GM18870 (cell line): ENCODE results near the gene HNRNPDL.
"Not testable (repeated sequence)": the region's sequence is repeated elsewhere in the genome, so short reads cannot be mapped to it uniquely, and the experiment has no call there.

Experiments
- ATAC-seq: cut with Tn5 transposase; IDR thresholded peaks from one replicate; pipeline ENCODE4 v1.9.1; 2021; ENCODE audit warnings: moderate library complexity; ENCODE audit not compliant: unreplicated experiment

The HNRNPDL gene

GRCh38 chr4:82390061-82390460, 40.2 kb downstream of the HNRNPDL start:
- not testable (repeated sequence) for ATAC-seq

DNA sequence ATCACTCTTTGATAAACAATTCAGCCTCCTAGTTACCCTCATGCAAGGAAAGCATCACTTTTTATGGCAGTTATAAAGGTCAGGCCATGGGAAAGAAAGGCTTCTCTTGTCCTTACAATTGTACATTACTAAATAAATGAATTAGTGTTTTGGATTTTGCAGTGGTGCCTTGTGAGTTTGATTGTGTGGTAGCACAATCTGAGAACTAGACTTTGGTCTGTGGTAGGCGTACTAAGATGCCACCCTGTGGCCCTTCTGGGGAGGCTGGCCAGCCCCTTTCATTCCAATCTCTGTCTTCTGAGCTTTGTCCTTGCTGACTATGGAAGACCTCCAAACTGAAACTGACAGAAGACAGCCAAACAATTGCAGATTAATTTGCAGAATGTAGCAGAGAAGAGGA, 41.9 kb downstream of the HNRNPDL start:
- no peak for ATAC-seq

DNA sequence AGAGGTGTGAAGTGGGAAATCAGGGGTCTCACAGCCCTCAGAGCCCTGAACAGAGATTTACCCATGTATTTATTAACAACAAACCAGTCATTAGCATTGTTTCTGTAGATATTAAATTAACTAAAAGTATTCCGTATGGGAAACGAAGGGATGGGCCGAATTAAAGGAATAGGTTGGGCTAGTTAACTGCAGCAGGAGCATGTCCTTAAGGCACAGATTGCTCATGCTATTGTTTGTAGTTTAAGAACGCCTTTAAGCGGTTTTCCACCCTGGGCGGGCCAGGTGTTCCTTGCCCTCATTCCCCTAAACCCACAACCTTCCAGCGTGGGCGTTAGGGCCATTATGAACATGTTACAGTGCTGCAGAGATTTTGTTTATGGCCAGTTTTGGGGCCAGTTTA, 44.0 kb downstream of the HNRNPDL start:
- ATAC-seq: not testable (repeated sequence)

GRCh38 chr4:82382751-82383150, 47.5 kb downstream of the HNRNPDL start:
- ATAC-seq: no peak

GRCh38 chr4:82381661-82382296, 48.5 kb downstream of the HNRNPDL start:
- ATAC-seq: no peak

DNA sequence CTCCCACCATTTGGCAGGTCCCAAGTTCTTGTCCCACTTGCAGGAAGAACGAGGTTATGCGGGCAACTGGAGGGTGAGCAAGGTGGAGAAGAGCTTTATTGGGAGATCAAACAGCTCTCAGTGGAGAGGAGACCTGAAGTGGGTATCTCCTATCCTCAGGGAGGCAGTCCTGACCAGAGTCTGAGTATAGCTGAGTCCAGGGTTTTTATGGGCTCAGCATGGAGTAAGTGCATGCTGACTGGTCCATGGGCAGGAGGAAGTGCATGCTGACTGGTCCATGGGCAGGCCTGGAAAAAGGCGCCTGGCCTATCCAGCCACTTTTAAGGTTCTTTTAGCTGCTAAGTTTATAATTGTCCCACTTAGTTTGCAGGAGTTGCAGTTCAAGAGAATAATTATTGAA, 49.0 kb downstream of the HNRNPDL start:
- ATAC-seq: no peak

DNA sequence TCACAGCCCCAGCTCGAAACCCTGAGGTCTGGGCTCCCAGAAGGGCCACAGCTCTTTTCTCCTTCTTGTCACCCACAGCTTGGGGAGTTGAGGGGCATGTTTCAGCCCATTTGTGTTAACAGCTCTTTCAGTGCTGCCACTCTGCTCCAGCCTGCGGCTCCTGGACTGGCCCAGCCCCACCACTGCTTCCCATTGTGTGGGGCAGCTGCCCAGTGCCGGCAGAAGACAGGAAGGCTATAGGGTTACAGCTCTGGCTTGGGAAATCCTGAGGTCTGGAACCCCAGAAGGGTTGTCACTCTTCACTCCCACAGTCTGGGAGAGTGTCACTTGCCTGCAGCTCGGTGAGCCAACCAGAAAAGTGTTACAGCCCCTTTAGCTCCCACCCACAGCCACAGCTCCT, 49.4 kb downstream of the HNRNPDL start:
- no peak for ATAC-seq

GRCh38 chr4:82380344-82380743, 49.9 kb downstream of the HNRNPDL start:
- no peak for ATAC-seq

- ATAC-seq: no peak
Observed at GRCh38 chr4:82376109-82376508, 54.2 kb downstream of the HNRNPDL start.

DNA sequence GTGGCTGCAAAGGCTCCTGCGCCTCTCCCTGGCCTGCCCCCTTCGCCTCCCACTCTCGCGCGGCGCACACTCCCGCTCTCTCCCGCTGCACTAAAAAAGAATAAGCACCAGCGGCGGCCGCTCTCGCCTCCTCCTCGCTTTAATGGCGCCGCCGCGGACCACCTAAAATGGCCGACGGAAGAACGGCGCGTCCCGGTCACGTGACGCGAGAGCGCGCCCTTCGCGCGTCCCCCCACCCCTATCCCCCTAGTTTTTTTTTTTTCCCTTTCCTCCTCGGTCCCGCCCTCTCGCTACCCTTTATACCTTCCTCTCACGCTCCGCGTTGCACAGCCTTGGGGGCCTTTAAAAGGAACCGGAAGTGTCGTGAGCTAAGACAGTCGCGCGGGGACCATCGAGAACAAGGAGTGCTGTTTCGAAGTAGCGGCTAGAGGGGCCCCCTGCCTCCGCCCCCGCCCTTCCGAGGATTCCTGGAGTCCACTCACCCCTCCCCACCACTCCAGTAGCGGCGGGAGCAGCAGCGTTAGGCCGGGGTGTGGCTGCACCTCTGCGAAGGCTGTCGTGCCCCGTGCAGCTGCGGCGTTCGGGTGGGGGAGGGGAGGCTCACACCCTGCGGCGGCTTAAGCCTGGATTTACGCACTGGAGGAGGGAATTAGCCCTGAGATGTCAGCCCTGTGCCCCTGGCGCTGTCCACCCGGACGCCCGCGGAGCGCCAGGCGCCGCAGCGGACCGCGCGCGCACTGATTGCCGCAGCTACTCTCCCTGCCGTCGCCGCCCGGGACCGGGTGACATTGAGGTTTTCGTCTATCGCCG, 56.2 kb downstream of the HNRNPDL start, which contains the start of gene HNRNPD:
Gene HNRNPD (minus strand): TSS at position 176 of the 810 bp plus-strand sequence. CDS start 313 bp downstream, outside the sequence.
- ATAC-seq: peak; percentile 94

- ATAC-seq: peak; percentile 17
Observed at GRCh38 chr4:82373486-82373815, 56.8 kb downstream of the HNRNPDL start.
